ENCODE results near the gene PIRT.

GRCh38 chr17:10802496-10803284 lies 35.2 kb downstream of the PIRT start:
- TF ChIP-seq CTCF (IDR thresholded peaks at IDR 0.05) (no peak), EP300 (IDR thresholded peaks at IDR 0.05) (no peak)
